Lung (tissue), 12 donors: ENCODE results near the gene NRCAM. TPM values are rescaled to one million over a fixed set of nuclear protein-coding genes. Genes with fewer than 3 reads are reported as not detected.

Experiments used
- ATAC-seq: fragments of 200-7000 bp; cut with Tn5 transposase; one replicate; pipeline ENCODE4 v1.9.1; 2020; ENCODE audit warnings: moderate number of reproducible peaks; ENCODE audit not compliant: insufficient read depth, low FRiP score
- DNase-seq, 3 donors: peaks; one replicate each; pipeline ENCODE4 v3.0.0-alpha.2; 2013 to 2017
- H3K27ac ChIP-seq, 2 donors: one replicate each; pipeline ENCODE4 v1.5.1; 2013; ENCODE audit warnings: mild to moderate bottlenecking in 2 of 2, moderate library complexity in 2 of 2, control low read depth in 1 of 2, inconsistent platforms in 1 of 2, low read depth in 1 of 2, low read length in 1 of 2
- H3K27me3 ChIP-seq, 3 donors: one replicate each; pipeline ENCODE4 v1.5.1; 2013; ENCODE audit warnings: low read length in 2 of 3; ENCODE audit not compliant: control insufficient read depth in 3 of 3, insufficient read depth in 3 of 3
- H3K36me3 ChIP-seq, 4 donors: one replicate each; pipeline ENCODE4 v1.5.1; 2013; ENCODE audit warnings: low read length in 4 of 4, mild to moderate bottlenecking in 1 of 4, moderate library complexity in 1 of 4; ENCODE audit not compliant: control insufficient read depth in 4 of 4, insufficient read depth in 4 of 4
- H3K4me1 ChIP-seq, 5 donors: one replicate each; pipeline ENCODE4 v1.5.1; 2013; ENCODE audit warnings: low read length in 5 of 5, mild to moderate bottlenecking in 2 of 5, moderate library complexity in 1 of 5; ENCODE audit not compliant: control insufficient read depth in 5 of 5, insufficient read depth in 5 of 5
- H3K4me3 ChIP-seq: one replicate; pipeline ENCODE4 v1.5.1; 2013; ENCODE audit warnings: mild to moderate bottlenecking, control low read depth, moderate library complexity
- H3K9ac ChIP-seq, 2 donors: one replicate each; pipeline ENCODE4 v1.5.1; 2013; ENCODE audit warnings: low read length in 2 of 2, control low read depth in 1 of 2; ENCODE audit not compliant: insufficient read depth in 1 of 2
- H3K9me3 ChIP-seq, 4 donors: one replicate each; pipeline ENCODE4 v1.5.1; 2013; ENCODE audit warnings: low read length in 3 of 4, mild to moderate bottlenecking in 1 of 4, moderate library complexity in 1 of 4; ENCODE audit not compliant: control insufficient read depth in 4 of 4, insufficient read depth in 3 of 4
- CTCF ChIP-seq: IDR thresholded peaks from 2 replicates; pipeline ENCODE4 v1.5.1; 2012; ENCODE audit warnings: mild to moderate bottlenecking; ENCODE audit errors: control extremely low read depth, extremely low read depth
- WGBS, 2 donors: extraction: QIAGEN DNeasy Blood & Tissue Kit; methylation state at CpG; one replicate each; pipeline ENCODE4 v1.1.7; 2013; 5-methylcytosine and 5-hydroxymethylcytosine counted together
- polyA plus RNA-seq, 2 donors: library from polyadenylated mRNA; stranded (reverse); fragments of 200-250 nt; gene quantifications; one replicate each; pipeline ENCODE4 v1.2.1, GENCODE V29; 2013
- total RNA-seq, 2 donors: library from RNA; depleted of rRNA in 1 of 2; stranded (reverse); fragments of >200 nt in 1 of 2; gene quantifications; one replicate each; pipeline ENCODE4 v1.2.1, GENCODE V29; 2014 to 2021
- donor health status: control.
- donor health status: control.
- donor health status: Bipolar disorder and iron deficiency.
- donor health status: healthy.
- donor health status: DM: yes; HTN: yes; CAD: no.

NRCAM gene
- total and polyA plus RNA-seq, 4 donors = 2.5 to 32.4 (median 11.0) TPM

- WGBS, 2 donors = 77 to 100% methylated on average over 1 of the region's 1 CpG
- peaks cover 0 to 13% (median 4%) of the 10 kb centered on the region in 4 donors for H3K36me3 ChIP-seq
- TF ChIP-seq CTCF = no peak
- H3K9me3 ChIP-seq = no peaks in the 10 kb centered on the region
- H3K9ac ChIP-seq = no peak overlapping the region
- ATAC-seq (no peak), DNase-seq (no peak)
- H3K4me1 ChIP-seq = peaks cover 0 to 10% (median 0%) of the 10 kb centered on the region in 5 donors
- H3K27ac ChIP-seq = no peak overlapping the region
- H3K4me3 ChIP-seq = no peak overlapping the region
- H3K27me3 ChIP-seq = no peaks in the 10 kb centered on the region
Measured at GRCh38 chr7:108484137-108484536, 27.9 kb upstream of the NRCAM start.

- Histone ChIP-seq H3K4me1 (no peaks in the 10 kb centered on the region), H3K9me3 (no peaks in the 10 kb centered on the region), H3K36me3 (peaks cover 1 to 31% (median 5%) of the 10 kb centered on the region in 4 donors), H3K9ac (no peak overlapping the region), H3K27ac (no peak overlapping the region), H3K27me3 (no peaks in the 10 kb centered on the region), H3K4me3 (no peak overlapping the region)
- WGBS, 2 donors = 93 to 96% methylated on average over 5 of the region's 5 CpGs
- no peak for ATAC-seq
- no peak for DNase-seq
- TF ChIP-seq CTCF = no peak
Measured at GRCh38 chr7:108480311-108480710, 24.1 kb upstream of the NRCAM start.

- Histone ChIP-seq H3K9me3 (no peaks in the 10 kb centered on the region), H3K4me1 (no peaks in the 10 kb centered on the region), H3K9ac (no peak overlapping the region), H3K27me3 (no peaks in the 10 kb centered on the region), H3K27ac (no peak overlapping the region), H3K36me3 (peaks cover 2 to 31% (median 5%) of the 10 kb centered on the region in 4 donors), H3K4me3 (no peak overlapping the region)
- WGBS, 2 donors = 97 to 98% methylated on average over 2 of the region's 2 CpGs
- ATAC-seq (no peak), DNase-seq (no peak)
- TF ChIP-seq CTCF = no peak
Measured at GRCh38 chr7:108479751-108480150, 23.5 kb upstream of the NRCAM start.

GRCh38 chr7:108479118-108479517 lies 22.9 kb upstream of the NRCAM start:
- peaks cover 3 to 28% (median 5%) of the 10 kb centered on the region in 4 donors for H3K36me3 ChIP-seq

More at GRCh38 chr7:108479118-108479517, 22.9 kb upstream of the NRCAM start:
- WGBS, 2 donors = 95 to 96% methylated on average over 5 of the region's 5 CpGs
- ATAC-seq (no peak), DNase-seq (no peak)
- H3K4me1 ChIP-seq = no peaks in the 10 kb centered on the region
- H3K27me3 ChIP-seq = no peaks in the 10 kb centered on the region
- no peak overlapping the region for H3K9ac ChIP-seq
- no peak overlapping the region for H3K4me3 ChIP-seq
- H3K27ac ChIP-seq = no peak overlapping the region
- no peak for TF ChIP-seq CTCF
- H3K9me3 ChIP-seq = no peaks in the 10 kb centered on the region
